Measurements from ENCODE around the gene CCDC9B.

The CCDC9B gene

GRCh38 chr15:40287505-40287904 lies 53.2 kb downstream of the CCDC9B start:
- DNase-seq = no peak

GRCh38 chr15:40286794-40287193 lies 53.9 kb downstream of the CCDC9B start:
- no peak for DNase-seq

- DNase-seq = no peak
Measured at GRCh38 chr15:40286061-40286532, 54.6 kb downstream of the CCDC9B start.

GRCh38 chr15:40285554-40286011 lies 55.2 kb downstream of the CCDC9B start:
- DNase-seq = no peak

- DNase-seq = no peak
Measured at GRCh38 chr15:40285151-40285550, 55.6 kb downstream of the CCDC9B start.

GRCh38 chr15:40283615-40284300 lies 57.0 kb downstream of the CCDC9B start:
- DNase-seq = no peak

GRCh38 chr15:40282869-40283614 lies 57.7 kb downstream of the CCDC9B start, which contains the start of gene ANKRD63:
Gene ANKRD63 (minus strand): TSS chr15:40283064. CDS start chr15:40282586, 478 bp downstream.
- DNase-seq = peak in 2 of 5 donors; percentile 16 to 32

- DNase-seq = peak in 3 of 5 donors; percentile 29 to 49 (median 48)
Measured at GRCh38 chr15:40282147-40282868, 58.4 kb downstream of the CCDC9B start.

GRCh38 chr15:40281801-40282146 lies 59.0 kb downstream of the CCDC9B start:
- no peak for DNase-seq
